Esophagus squamous epithelium (tissue), 4 donors: ENCODE data around the gene GMEB2.

ENCODE experiments used
- CTCF ChIP-seq, 6 experiments: fragments of 450-650 bp in 4 of 6; fragments of 200-600 bp in 2 of 6; sonication (generic) in 2 of 6; IDR thresholded peaks; one replicate each; pipeline ENCODE4 v1.5.1; 2016 to 2019; ENCODE audit warnings: antibody characterized with exemption in 6 of 6, mild to moderate bottlenecking in 4 of 6, moderate library complexity in 4 of 6
- POLR2A ChIP-seq, 4 donors: fragments of 450-650 bp; IDR thresholded peaks; one replicate each; pipeline ENCODE4 v1.6.1; 2017; ENCODE audit warnings: antibody characterized with exemption in 4 of 4, mild to moderate bottlenecking in 4 of 4, moderate library complexity in 3 of 4

GRCh38 chr20:63635431-63636141 lies 8.7 kb upstream of the GMEB2 start:
- TF ChIP-seq CTCF (IDR thresholded peaks at IDR 0.05), result no peak
- peak in 1 of 4 donors; percentile 37 for TF ChIP-seq POLR2A (IDR thresholded peaks at IDR 0.05)
